B cell (primary cell): ENCODE results near the gene SMIM36. TPM values are rescaled to one million over a fixed set of nuclear protein-coding genes. Genes with fewer than 3 reads are reported as not detected.

Source experiments
- ATAC-seq: fragments of 200-7000 bp; cut with Tn5 transposase; one replicate; pipeline ENCODE4 v1.10.0; 2021; ENCODE audit warnings: low read depth, mild to moderate bottlenecking, moderate number of reproducible peaks, moderate library complexity
- CTCF ChIA-PET: fragments of 350-600 bp; sonication (Branson Sonifier 250); formaldehyde crosslinking; loops from one replicate; lab custom pipeline; 2021; ENCODE audit warnings: antibody characterized with exemption, inconsistent platforms; lab: Charles Lee
- POLR2A ChIA-PET: fragments of 350-600 bp; sonication (Branson Sonifier 250); formaldehyde crosslinking; loops from one replicate; lab custom pipeline; 2021; ENCODE audit warnings: antibody characterized with exemption; lab: Charles Lee
- DNase-seq: peaks from one replicate; pipeline ENCODE4 v3.0.0; 2013
- H2AFZ ChIP-seq: 2 replicates; pipeline ENCODE4 v1.6.1; 2012; ENCODE audit warnings: mild to moderate bottlenecking, low read depth, low read length; ENCODE audit not compliant: insufficient read depth, poor library complexity, severe bottlenecking
- H3K27ac ChIP-seq, 2 donors: 1 replicate in 1 of 2; 2 replicates in 1 of 2; pipeline ENCODE4 v1.5.1; 2012 to 2013; ENCODE audit warnings: low read length in 2 of 2, mild to moderate bottlenecking in 2 of 2, moderate library complexity in 1 of 2
- H3K27me3 ChIP-seq, 4 experiments: fragments of 200-600 bp in 1 of 4; sonication (generic) in 1 of 4; replicated peaks in 1 of 4; 1 replicate in 2 of 4; 2 replicates in 2 of 4; pipeline versions ENCODE4 v1.6.1 to v1.7.0; 2013 to 2016; ENCODE audit warnings: low read length in 3 of 4, mild to moderate bottlenecking in 2 of 4, mixed read lengths in 1 of 4, moderate library complexity in 1 of 4; ENCODE audit not compliant: insufficient read depth in 4 of 4, control insufficient read depth in 3 of 4; ENCODE audit errors: control extremely low read depth in 1 of 4
- H3K36me3 ChIP-seq, 2 experiments: replicated peaks in 1 of 2; 1 replicate in 1 of 2; 2 replicates in 1 of 2; pipeline versions ENCODE4 v1.6.1 to v1.7.1; 2013; ENCODE audit warnings: low read length in 1 of 2; ENCODE audit not compliant: insufficient read depth in 2 of 2, control insufficient read depth in 1 of 2; ENCODE audit errors: control extremely low read depth in 1 of 2, extremely low read depth in 1 of 2
- H3K4me1 ChIP-seq, 2 donors: fragments of 200-600 bp in 1 of 2; sonication (generic) in 1 of 2; 1 replicate in 1 of 2; 2 replicates in 1 of 2; pipeline versions ENCODE4 v1.5.1 to v1.6.1; 2013 to 2017; ENCODE audit warnings: low read length in 2 of 2; ENCODE audit not compliant: control insufficient read depth in 2 of 2, insufficient read depth in 2 of 2
- H3K4me2 ChIP-seq: replicated peaks from 2 replicates; pipeline ENCODE3; 2012; ENCODE audit warnings: mild to moderate bottlenecking, low read depth, low read length; ENCODE audit not compliant: poor library complexity, severe bottlenecking
- H3K4me3 ChIP-seq, 5 experiments: fragments of 200-600 bp in 1 of 5; sonication (generic) in 1 of 5; 1 replicate in 3 of 5; 2 replicates in 2 of 5; pipeline versions ENCODE4 v1.5.1 to v1.7.0; 2011 to 2016; ENCODE audit warnings: low read length in 4 of 5, mild to moderate bottlenecking in 4 of 5, low read depth in 2 of 5, control low read depth in 1 of 5, moderate library complexity in 1 of 5; ENCODE audit not compliant: insufficient read depth in 1 of 5; ENCODE audit errors: control extremely low read depth in 1 of 5, extremely low read depth in 1 of 5
- H3K79me2 ChIP-seq: fragments of 200-600 bp; sonication (generic); one replicate; pipeline ENCODE4 v1.6.0; 2016; ENCODE audit warnings: low read length; ENCODE audit not compliant: control insufficient read depth, insufficient read depth
- H3K9ac ChIP-seq: fragments of 200-600 bp; sonication (generic); 2 replicates; pipeline ENCODE4 v1.6.1; 2017; ENCODE audit warnings: mild to moderate bottlenecking, low read length, moderate library complexity
- H3K9me3 ChIP-seq, 3 donors: one replicate each; pipeline versions ENCODE4 v1.6.1 to v1.7.1; 2013; ENCODE audit warnings: low read length in 2 of 3; ENCODE audit not compliant: control insufficient read depth in 2 of 3, insufficient read depth in 1 of 3; ENCODE audit errors: control extremely low read depth in 1 of 3
- H4K20me1 ChIP-seq: 2 replicates; pipeline ENCODE4 v1.6.0; 2012; ENCODE audit warnings: mild to moderate bottlenecking, low read length; ENCODE audit not compliant: insufficient read depth, control insufficient read depth, poor library complexity, severe bottlenecking
- H3K27ac Mint-ChIP-seq: one replicate; pipeline ENCODE4 v1.8.0; 2021; ENCODE audit warnings: mixed read lengths
- H3K27me3 Mint-ChIP-seq: one replicate; pipeline ENCODE4 v1.8.0; 2021; ENCODE audit warnings: mixed read lengths
- H3K4me1 Mint-ChIP-seq: one replicate; pipeline ENCODE4 v1.8.0; 2021; ENCODE audit warnings: mixed read lengths
- H3K4me3 Mint-ChIP-seq: one replicate; pipeline ENCODE4 v1.8.0; 2021; ENCODE audit warnings: mixed read lengths
- H3K9me3 Mint-ChIP-seq: one replicate; pipeline ENCODE4 v1.8.0; 2022; ENCODE audit warnings: mixed read lengths; ENCODE audit not compliant: insufficient read depth
- CTCF ChIP-seq: fragments of 200-600 bp; IDR thresholded peaks from one replicate; pipeline ENCODE4 v1.8.0; 2022; ENCODE audit warnings: antibody characterized with exemption, mild to moderate bottlenecking
- EZH2 ChIP-seq: IDR thresholded peaks from 2 replicates; pipeline ENCODE4 v1.6.1; 2012; ENCODE audit warnings: borderline replicate concordance, low read depth, mild to moderate bottlenecking, moderate library complexity, low read length; ENCODE audit not compliant: insufficient read depth, poor library complexity, severe bottlenecking
- WGBS: methylation state at CpG from one replicate; pipeline ENCODE4 v1.1.5; 2013; ENCODE audit warnings: missing lambda C conversion rate; ENCODE audit not compliant: insufficient coverage; 5-methylcytosine and 5-hydroxymethylcytosine counted together
- intact Hi-C: fragments of 100-400 bp; cut with micrococcal nuclease; formaldehyde crosslinking; loops from one replicate; pipeline ENCODE4 v1.10.0; 2022
- polyA plus RNA-seq: library from polyadenylated mRNA; depleted of rRNA; stranded (reverse); fragments of >200 nt; gene quantifications from 2 replicates; pipeline ENCODE4 v1.2.3, GENCODE V29; 2012
- total RNA-seq, 2 donors: library from RNA; stranded (reverse); fragments of 120-200 nt in 1 of 2; gene quantifications; 1 replicate in 1 of 2; 2 replicates in 1 of 2; pipeline versions ENCODE4 v1.2.3 to v1.2.4, GENCODE V29; 2013 to 2022

Gene SMIM36
- total and polyA plus RNA-seq, 2 donors (not counting 1 experiment from before 2014, with no cell fraction given), result not detected

GRCh38 chr17:55420776-55421178 is 90.5 kb downstream of the SMIM36 start:
- Histone ChIP-seq H3K4me1 (peaks cover 47 to 59% of the 10 kb centered on the region in 2 donors), H3K36me3 (no peaks in the 10 kb centered on the region), H3K4me3 (peak overlapping the region; percentile 68 to 97 (median 93)), H2AFZ (peak overlapping the region; percentile 71), H3K27me3 (no peaks in the 10 kb centered on the region), H3K27ac (peak overlapping the region; percentile 93 to 95), H3K79me2 (peaks cover 42% of the 10 kb centered on the region), H4K20me1 (no peaks in the 10 kb centered on the region), H3K9ac (peak overlapping the region; percentile 98), H3K9me3 (no peaks in the 10 kb centered on the region), H3K4me2 (peak overlapping the region; percentile 99)
- ChIA-PET CTCF (interaction anchor here (0.6 to 3.7 kb wide), 6 partner anchors 10 to 105 kb away, joined by 3 to 16 read pairs (median 4); no protein-coding TSS in a partner anchor), POLR2A (interaction anchor here (1.8 to 1.9 kb wide), 2 partner anchors 13 to 16 kb away, joined by 8 to 11 read pairs; no protein-coding TSS in a partner anchor)
- ATAC-seq (peak; percentile 4), DNase-seq (peak; percentile 64)
- no peak for TF ChIP-seq CTCF
- TF ChIP-seq EZH2, result no peak
- H3K4me3 Mint-ChIP-seq, result peak overlapping the region; percentile 93
- no peaks in the 10 kb centered on the region for H3K9me3 Mint-ChIP-seq
- H3K27ac Mint-ChIP-seq, result peak overlapping the region; percentile 96
- H3K4me1 Mint-ChIP-seq, result peaks cover 67% of the 10 kb centered on the region
- no peaks in the 10 kb centered on the region for H3K27me3 Mint-ChIP-seq
- intact Hi-C loops, result loop anchor here (1.0 to 5.0 kb wide), 5 partner anchors 11 to 330 kb away; partner anchors contain the start of genes HLF, PCTP and SMIM36
- WGBS, result under 1% methylated on average over 21 of the region's 21 CpGs
